ENCODE measurements around the gene APBA3.

Gene APBA3

GRCh38 chr19:3785938-3786824 is 24.7 kb upstream of the APBA3 start, which contains the start of gene MATK:
TSS of gene MATK (minus strand) at chr19:3786381. CDS start at chr19:3785135, 1,246 bp downstream.
- no peak for FAIRE-seq

- FAIRE-seq, result no peak
Measured at GRCh38 chr19:3785451-3785937, 24.0 kb upstream of the APBA3 start.

GRCh38 chr19:3784607-3785450 is 23.3 kb upstream of the APBA3 start:
- no peak for FAIRE-seq

- no peak for FAIRE-seq
Measured at GRCh38 chr19:3783660-3784584, 22.4 kb upstream of the APBA3 start.

GRCh38 chr19:3782903-3783302 is 21.4 kb upstream of the APBA3 start:
- FAIRE-seq, result no peak

GRCh38 chr19:3782330-3782729 is 20.8 kb upstream of the APBA3 start:
- FAIRE-seq, result no peak

GRCh38 chr19:3781603-3782002 is 20.1 kb upstream of the APBA3 start:
- FAIRE-seq, result no peak

- FAIRE-seq, result no peak
Measured at GRCh38 chr19:3780786-3781304, 19.4 kb upstream of the APBA3 start.

- FAIRE-seq, result no peak
Measured at GRCh38 chr19:3778899-3779723, 17.6 kb upstream of the APBA3 start.

- FAIRE-seq, result no peak
Measured at GRCh38 chr19:3778104-3778867, 16.8 kb upstream of the APBA3 start.

GRCh38 chr19:3776479-3777040 is 15.1 kb upstream of the APBA3 start:
- no peak for FAIRE-seq

GRCh38 chr19:3775831-3776230 is 14.3 kb upstream of the APBA3 start:
- FAIRE-seq, result no peak

GRCh38 chr19:3775374-3775711 is 13.9 kb upstream of the APBA3 start:
- no peak for FAIRE-seq

GRCh38 chr19:3774621-3775373 is 13.3 kb upstream of the APBA3 start:
- FAIRE-seq, result no peak

- no peak for FAIRE-seq
Measured at GRCh38 chr19:3773814-3774515, 12.5 kb upstream of the APBA3 start.

- no peak for FAIRE-seq
Measured at GRCh38 chr19:3771906-3772455, 10.5 kb upstream of the APBA3 start, which contains the start of gene RAX2. TSS of gene RAX2 (minus strand) at chr19:3772228. CDS start at chr19:3771742, 486 bp downstream.

GRCh38 chr19:3771000-3771905 is 9.8 kb upstream of the APBA3 start:
- FAIRE-seq, result no peak
